Thyroid gland (tissue), 4 donors: ENCODE data around the gene UBE4B. TPM values are rescaled to one million over a fixed set of nuclear protein-coding genes. Genes with fewer than 3 reads are reported as not detected.

Source experiments
- DNase-seq, 2 donors: peaks; one replicate each; pipeline ENCODE4 v3.0.0-alpha.2; 2019
- H3K27ac ChIP-seq, 3 donors: fragments of 200-600 bp; sonication (generic); 1 replicate in 2 of 3; 2 replicates in 1 of 3; pipeline ENCODE4 v1.5.1; 2016 to 2019; ENCODE audit warnings: mild to moderate bottlenecking in 1 of 3, moderate library complexity in 1 of 3
- H3K27me3 ChIP-seq: fragments of 200-600 bp; sonication (generic); one replicate; pipeline ENCODE4 v1.5.1; 2019
- H3K36me3 ChIP-seq, 2 donors: fragments of 200-600 bp; sonication (generic); one replicate each; pipeline ENCODE4 v1.5.1; 2016 to 2019
- H3K4me1 ChIP-seq, 2 donors: fragments of 200-600 bp; sonication (generic); one replicate each; pipeline ENCODE4 v1.5.1; 2017 to 2019
- H3K4me3 ChIP-seq, 3 donors: fragments of 200-600 bp; sonication (generic); replicated peaks in 1 of 3; 1 replicate in 2 of 3; 2 replicates in 1 of 3; pipeline ENCODE4 v1.5.1; 2016; ENCODE audit warnings: mild to moderate bottlenecking in 1 of 3
- H3K9me3 ChIP-seq: fragments of 200-600 bp; sonication (generic); one replicate; pipeline ENCODE4 v1.5.1; 2017
- POLR2A ChIP-seq, 2 donors: fragments of 450-650 bp; IDR thresholded peaks; one replicate each; pipeline ENCODE4 v1.6.1; 2017; ENCODE audit warnings: antibody characterized with exemption in 2 of 2, mild to moderate bottlenecking in 2 of 2, moderate library complexity in 1 of 2
- WGBS, 2 donors: methylation state at CpG; one replicate each; pipeline ENCODE4 v1.1.5; 2017; 5-methylcytosine and 5-hydroxymethylcytosine counted together
- intact Hi-C: fragments of 100-400 bp; cut with DNase I; formaldehyde crosslinking; loops from one replicate; pipeline ENCODE4 v1.15.1; 2023
- microRNA counts, 2 donors: library from miRNA; unstranded; fragments of <30 nt; microRNA quantifications; one replicate each; lab custom pipeline; 2016 to 2017
- microRNA-seq: library from miRNA; unstranded; fragments of <30 nt; microRNA quantifications from one replicate; pipeline ENCODE4, GENCODE V29; 2016
- small RNA-seq: library from RNA; depleted of rRNA; stranded (forward); fragments of <200 nt; gene quantifications from one replicate; pipeline ENCODE3, GENCODE V24; 2016
- total RNA-seq, 4 donors: library from RNA; depleted of rRNA; stranded (reverse); fragments of >200 nt; gene quantifications; one replicate each; pipeline ENCODE4 v1.2.3, GENCODE V29; 2016
- TF ChIP-seq, protein P1 (sequence below), 6 experiments: fragments of 200-600 bp in 3 of 6; fragments of 450-650 bp in 3 of 6; sonication (generic) in 3 of 6; IDR thresholded peaks; one replicate each; pipeline ENCODE4 v1.5.1; 2016 to 2019; ENCODE audit warnings: antibody characterized with exemption in 6 of 6, mild to moderate bottlenecking in 2 of 6, inconsistent platforms in 1 of 6, moderate library complexity in 1 of 6

UBE4B gene
- total RNA-seq, 4 donors from 2014 or later, result 64.0 to 89.0 (median 71.0) TPM

DNA sequence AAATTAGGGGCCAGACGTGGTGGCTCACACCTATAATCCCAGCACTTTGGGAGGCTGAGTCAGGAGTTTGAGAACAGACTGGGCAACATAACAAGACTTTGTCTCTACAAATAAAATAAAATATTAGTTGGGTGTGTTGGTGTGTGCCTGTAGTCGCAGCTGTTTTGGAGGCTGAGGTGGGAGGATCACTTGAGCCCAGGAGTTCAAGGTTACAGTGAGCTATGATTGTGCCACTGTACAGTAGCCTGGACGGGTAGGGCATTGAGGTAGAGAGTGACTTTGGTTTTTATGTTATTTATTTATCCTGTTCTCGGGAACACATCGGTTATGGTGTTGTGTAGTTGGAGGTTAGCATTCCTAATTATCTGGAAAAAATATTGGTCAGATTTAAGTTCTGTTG, 197.1 kb downstream of the UBE4B start:
- no peak for DNase-seq
- Histone ChIP-seq H3K27ac (no peak overlapping the region), H3K4me1 (peaks cover 10 to 18% of the 10 kb centered on the region in 2 donors), H3K9me3 (no peaks in the 10 kb centered on the region), H3K27me3 (no peaks in the 10 kb centered on the region), H3K4me3 (no peak overlapping the region), H3K36me3 (no peaks in the 10 kb centered on the region)
- 91% methylated on average over 5 of the region's 5 CpGs for WGBS, 2 donors
- TF ChIP-seq POLR2A (IDR thresholded peaks at IDR 0.05), result no peak
- TF ChIP-seq, protein P1, sequence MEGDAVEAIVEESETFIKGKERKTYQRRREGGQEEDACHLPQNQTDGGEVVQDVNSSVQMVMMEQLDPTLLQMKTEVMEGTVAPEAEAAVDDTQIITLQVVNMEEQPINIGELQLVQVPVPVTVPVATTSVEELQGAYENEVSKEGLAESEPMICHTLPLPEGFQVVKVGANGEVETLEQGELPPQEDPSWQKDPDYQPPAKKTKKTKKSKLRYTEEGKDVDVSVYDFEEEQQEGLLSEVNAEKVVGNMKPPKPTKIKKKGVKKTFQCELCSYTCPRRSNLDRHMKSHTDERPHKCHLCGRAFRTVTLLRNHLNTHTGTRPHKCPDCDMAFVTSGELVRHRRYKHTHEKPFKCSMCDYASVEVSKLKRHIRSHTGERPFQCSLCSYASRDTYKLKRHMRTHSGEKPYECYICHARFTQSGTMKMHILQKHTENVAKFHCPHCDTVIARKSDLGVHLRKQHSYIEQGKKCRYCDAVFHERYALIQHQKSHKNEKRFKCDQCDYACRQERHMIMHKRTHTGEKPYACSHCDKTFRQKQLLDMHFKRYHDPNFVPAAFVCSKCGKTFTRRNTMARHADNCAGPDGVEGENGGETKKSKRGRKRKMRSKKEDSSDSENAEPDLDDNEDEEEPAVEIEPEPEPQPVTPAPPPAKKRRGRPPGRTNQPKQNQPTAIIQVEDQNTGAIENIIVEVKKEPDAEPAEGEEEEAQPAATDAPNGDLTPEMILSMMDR (IDR thresholded peaks at IDR 0.05), result no peak
- intact Hi-C loops, result no loop called here

MicroRNA genes within 50 kb of the gene (microRNA counts, 767-probe panel; counts per million panel counts)
- 0 counts per million in 2 donors for microRNA hsa-miR-1273d (lab: Ali Mortazavi, UCI)

Small RNAs within 50 kb of the gene (microRNA-seq; reads per million reads assigned to microRNA genes)
- gene MIR1273D, result not detected

Small RNAs within 50 kb of the gene (small RNA-seq; reads per million reads assigned to genes)
- gene MIR1273D, result not detected
- gene RNU6-828P, result not detected

Other genes with a start within 250 kb of the UBE4B start
- gene CLSTN1, start 209.0 kb upstream of the UBE4B start, total RNA-seq, result 10 to 100 TPM; 59.5 to 85.0 (median 81.5) TPM
- 10 to 100 TPM; 58.0 to 99.3 (median 75.2) TPM for gene CTNNBIP1, start 122.7 kb upstream of the UBE4B start, total RNA-seq
- 10 to 100 TPM; 23.0 to 42.7 (median 34.1) TPM for gene LZIC, start 89.6 kb upstream of the UBE4B start, total RNA-seq
- 10 to 100 TPM; 10.7 to 18.4 (median 14.7) TPM for gene NMNAT1, start 89.5 kb upstream of the UBE4B start, total RNA-seq
- gene RBP7, start 35.7 kb upstream of the UBE4B start, total RNA-seq, result 10 to 100 TPM in 3 of 4 donors, 1 to 10 TPM in 1; 7.2 to 39.8 (median 32.8) TPM
- 10 to 100 TPM; 51.7 to 70.5 (median 53.5) TPM for gene KIF1B, start 177.6 kb downstream of the UBE4B start, total RNA-seq